ENCODE data around the gene DCD. TPM values are rescaled to one million over a fixed set of nuclear protein-coding genes. Genes with fewer than 3 reads are reported as not detected.

DCD gene
- total RNA-seq, 1 experiment from 2014 or later = not detected

DNA sequence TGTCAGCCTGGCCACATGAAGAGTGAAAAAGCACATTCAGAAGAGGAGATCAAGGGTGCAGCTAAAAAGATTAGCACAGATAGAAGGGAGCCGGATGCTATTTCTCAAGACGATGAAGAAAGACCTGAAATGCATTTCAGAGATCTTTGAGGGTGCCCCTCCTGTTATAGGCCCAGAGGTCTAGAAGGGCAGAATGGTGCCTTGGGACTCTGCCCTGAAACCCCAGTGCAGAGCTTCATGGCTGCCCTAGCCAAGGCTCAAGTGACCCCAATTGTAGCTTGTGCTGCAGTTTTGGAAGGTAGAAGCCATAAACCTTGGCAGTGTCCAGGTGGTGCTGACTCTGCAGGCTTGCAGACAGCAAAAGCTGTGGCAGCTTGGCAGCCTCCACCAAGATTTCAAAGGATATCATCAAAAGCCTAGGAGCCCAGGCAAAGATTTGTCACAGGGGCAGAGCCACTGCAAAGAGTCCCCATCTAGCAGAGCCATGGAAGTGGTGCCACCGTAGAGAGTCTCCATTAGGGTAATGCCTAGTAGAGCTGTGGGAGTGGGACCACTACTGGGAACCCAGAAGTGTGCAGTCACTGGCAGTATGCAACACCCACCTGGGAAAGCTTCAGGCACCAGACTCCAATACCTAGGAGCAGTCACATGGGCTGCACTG lies 19.8 kb downstream of the DCD start:
- Histone ChIP-seq H3K4ac (ENCODE audit: low read depth, low read length) (no peak overlapping the region), H3K23me2 (ENCODE audit: insufficient read length, low read depth, low read length, poor library complexity, severe bottlenecking) (no peaks in the 10 kb centered on the region), H3K9me3 (ENCODE audit: control insufficient read depth, low read depth, low read length) (no peaks in the 10 kb centered on the region), H2AFZ (ENCODE audit: low read length) (no peak overlapping the region), H4K5ac (ENCODE audit: insufficient read length, low read depth, low read length) (no peak overlapping the region), H2BK120ac (ENCODE audit: low read depth, low read length, poor library complexity, severe bottlenecking) (no peak overlapping the region), H2AK5ac (ENCODE audit: insufficient read length, low read length) (no peak overlapping the region), H2BK12ac (ENCODE audit: insufficient read length, low read depth, low read length) (no peak overlapping the region), H3K14ac (ENCODE audit: insufficient read depth, low read length) (no peak overlapping the region), H4K91ac (ENCODE audit: insufficient read length, low read depth, low read length) (no peak overlapping the region), H3K4me2 (ENCODE audit: insufficient read depth, insufficient read length, low read length) (no peak overlapping the region), H3K79me2 (ENCODE audit: insufficient read depth, low read length) (no peaks in the 10 kb centered on the region), H3K27me3 (ENCODE audit: insufficient read depth, low read length) (no peaks in the 10 kb centered on the region), H3K18ac (ENCODE audit: insufficient read length, low read depth, low read length) (no peak overlapping the region), H3K9ac (ENCODE audit: extremely low read depth, insufficient read length, low read length) (no peak overlapping the region), H3K56ac (ENCODE audit: insufficient read length, low read depth, low read length) (no peak overlapping the region), H3K79me1 (ENCODE audit: insufficient read depth, low read depth, low read length, poor library complexity, severe bottlenecking) (no peaks in the 10 kb centered on the region), H3K23ac (ENCODE audit: insufficient read length, low read depth, low read length) (no peak overlapping the region), H2BK5ac (ENCODE audit: insufficient read length, low read length) (no peak overlapping the region), H3K4me1 (ENCODE audit: insufficient read depth, low read length) (no peaks in the 10 kb centered on the region), H4K20me1 (ENCODE audit: control insufficient read depth, insufficient read depth, insufficient read length) (no peaks in the 10 kb centered on the region), H2BK15ac (ENCODE audit: low read depth, low read length) (no peak overlapping the region), H3T11ph (ENCODE audit: low read length) (no peak overlapping the region), H3K27ac (ENCODE audit: insufficient read length, low read depth, low read length) (no peak overlapping the region), H4K8ac (replicated peaks; ENCODE audit: insufficient read length, low read depth, low read length) (no peak overlapping the region), H2BK20ac (ENCODE audit: low read depth, low read length, poor library complexity, severe bottlenecking) (no peak overlapping the region)
- no CpG with 5 or more reads among the region's 3 CpGs for WGBS (ENCODE audit: extremely low coverage, insufficient read length, low lambda C conversion rate)
- TF ChIP-seq, protein P1, sequence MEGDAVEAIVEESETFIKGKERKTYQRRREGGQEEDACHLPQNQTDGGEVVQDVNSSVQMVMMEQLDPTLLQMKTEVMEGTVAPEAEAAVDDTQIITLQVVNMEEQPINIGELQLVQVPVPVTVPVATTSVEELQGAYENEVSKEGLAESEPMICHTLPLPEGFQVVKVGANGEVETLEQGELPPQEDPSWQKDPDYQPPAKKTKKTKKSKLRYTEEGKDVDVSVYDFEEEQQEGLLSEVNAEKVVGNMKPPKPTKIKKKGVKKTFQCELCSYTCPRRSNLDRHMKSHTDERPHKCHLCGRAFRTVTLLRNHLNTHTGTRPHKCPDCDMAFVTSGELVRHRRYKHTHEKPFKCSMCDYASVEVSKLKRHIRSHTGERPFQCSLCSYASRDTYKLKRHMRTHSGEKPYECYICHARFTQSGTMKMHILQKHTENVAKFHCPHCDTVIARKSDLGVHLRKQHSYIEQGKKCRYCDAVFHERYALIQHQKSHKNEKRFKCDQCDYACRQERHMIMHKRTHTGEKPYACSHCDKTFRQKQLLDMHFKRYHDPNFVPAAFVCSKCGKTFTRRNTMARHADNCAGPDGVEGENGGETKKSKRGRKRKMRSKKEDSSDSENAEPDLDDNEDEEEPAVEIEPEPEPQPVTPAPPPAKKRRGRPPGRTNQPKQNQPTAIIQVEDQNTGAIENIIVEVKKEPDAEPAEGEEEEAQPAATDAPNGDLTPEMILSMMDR (conservative IDR thresholded peaks at IDR 0.05) = no peak
- Mint-ChIP-seq H3K27ac (no peak overlapping the region), H3K4me3 (no peak overlapping the region), H3K27me3 (ENCODE audit: low read depth) (peaks cover 62% of the 10 kb centered on the region), H3K36me3 (ENCODE audit: insufficient read depth in 1 of 3, low read depth in 3 of 3) (peaks cover 9 to 16% (median 13%) of the 10 kb centered on the region in 3 experiments; a peak in 6 of 7 replicates), H3K4me1 (peaks cover 2 to 3% of the 10 kb centered on the region in 2 experiments; a peak in 2 of 4 replicates), H3K9me3 (peaks cover 21 to 30% of the 10 kb centered on the region in 2 experiments)
- peak; percentile 14 for DNase-seq
